HG03196 (cell line): ENCODE measurements around the gene FOXF1.

Source experiments
- ATAC-seq: cut with Tn5 transposase; IDR thresholded peaks from one replicate; pipeline ENCODE4 v1.9.1; 2021; ENCODE audit not compliant: unreplicated experiment

The FOXF1 gene

GRCh38 chr16:86510465-86511261, at the start of gene FOXF1:
Gene FOXF1 (plus strand): TSS chr16:86510527. CDS start chr16:86510570, 43 bp downstream.
- no peak for ATAC-seq

- ATAC-seq, result no peak
Measured at GRCh38 chr16:86461037-86461436, 49.3 kb upstream of the FOXF1 start.

- no peak for ATAC-seq
Measured at GRCh38 chr16:86462334-86463084, 47.8 kb upstream of the FOXF1 start.

- no peak for ATAC-seq
Measured at GRCh38 chr16:86464044-86464443, 46.3 kb upstream of the FOXF1 start.

- ATAC-seq, result no peak
Measured at GRCh38 chr16:86465434-86465833, 44.9 kb upstream of the FOXF1 start.

GRCh38 chr16:86466696-86467406, 43.5 kb upstream of the FOXF1 start:
- no peak for ATAC-seq

GRCh38 chr16:86467490-86467889, 42.8 kb upstream of the FOXF1 start:
- ATAC-seq, result no peak

- ATAC-seq, result no peak
Measured at GRCh38 chr16:86470964-86471363, 39.4 kb upstream of the FOXF1 start.

GRCh38 chr16:86471896-86472295, 38.4 kb upstream of the FOXF1 start:
- ATAC-seq, result no peak

GRCh38 chr16:86472366-86472765, 38.0 kb upstream of the FOXF1 start:
- no peak for ATAC-seq

- no peak for ATAC-seq
Measured at GRCh38 chr16:86476956-86477534, 33.3 kb upstream of the FOXF1 start.

GRCh38 chr16:86477642-86478041, 32.7 kb upstream of the FOXF1 start:
- ATAC-seq, result no peak

GRCh38 chr16:86478779-86479178, 31.5 kb upstream of the FOXF1 start:
- no peak for ATAC-seq

GRCh38 chr16:86479419-86479818, 30.9 kb upstream of the FOXF1 start:
- no peak for ATAC-seq

- ATAC-seq, result no peak
Measured at GRCh38 chr16:86480444-86480843, 29.9 kb upstream of the FOXF1 start.

- no peak for ATAC-seq
Measured at GRCh38 chr16:86481607-86482006, 28.7 kb upstream of the FOXF1 start.

- no peak for ATAC-seq
Measured at GRCh38 chr16:86484240-86484639, 26.1 kb upstream of the FOXF1 start.

GRCh38 chr16:86485746-86486145, 24.6 kb upstream of the FOXF1 start:
- no peak for ATAC-seq

- ATAC-seq, result no peak
Measured at GRCh38 chr16:86490859-86491639, 19.3 kb upstream of the FOXF1 start.

GRCh38 chr16:86491640-86492023, 18.7 kb upstream of the FOXF1 start:
- ATAC-seq, result no peak
